Esophagus squamous epithelium (tissue), 5 donors: Measurements from ENCODE around the gene NEK9. TPM values are rescaled to one million over a fixed set of nuclear protein-coding genes. Genes with fewer than 3 reads are reported as not detected.

Experiments used
- DNase-seq: peaks from one replicate; lab custom pipeline; 2025; lab: John Stamatoyannopoulos, UW
- H3K27ac ChIP-seq, 4 donors: fragments of 200-600 bp; sonication (generic); one replicate each; pipeline ENCODE4 v1.5.1; 2016 to 2019; ENCODE audit warnings: mild to moderate bottlenecking in 1 of 4
- H3K27me3 ChIP-seq, 4 donors: fragments of 200-600 bp; sonication (generic); 1 replicate in 3 of 4; 2 replicates in 1 of 4; pipeline versions ENCODE4 v1.5.1 to v1.6.0; 2017 to 2021; ENCODE audit warnings: antibody characterized with exemption in 1 of 4
- H3K36me3 ChIP-seq, 3 donors: fragments of 200-600 bp; sonication (generic); one replicate each; pipeline ENCODE4 v1.5.1; 2016 to 2019
- H3K4me1 ChIP-seq, 3 donors: fragments of 200-600 bp; sonication (generic); one replicate each; pipeline ENCODE4 v1.5.1; 2017 to 2019
- H3K4me3 ChIP-seq, 4 donors: fragments of 200-600 bp; sonication (generic); 1 replicate in 3 of 4; 2 replicates in 1 of 4; pipeline ENCODE4 v1.5.1; 2016 to 2019; ENCODE audit warnings: mild to moderate bottlenecking in 2 of 4, moderate library complexity in 1 of 4
- H3K9me3 ChIP-seq, 3 donors: fragments of 200-600 bp; sonication (generic); one replicate each; pipeline ENCODE4 v1.5.1; 2016 to 2019
- POLR2A ChIP-seq, 4 donors: fragments of 450-650 bp; IDR thresholded peaks; one replicate each; pipeline ENCODE4 v1.6.1; 2017; ENCODE audit warnings: antibody characterized with exemption in 4 of 4, mild to moderate bottlenecking in 4 of 4, moderate library complexity in 3 of 4
- WGBS, 2 donors: methylation state at CpG; one replicate each; pipeline ENCODE4 v1.1.5; 2018; 5-methylcytosine and 5-hydroxymethylcytosine counted together
- intact Hi-C: fragments of 100-400 bp; cut with DNase I; formaldehyde crosslinking; loops from one replicate; pipeline ENCODE4 v1.15.0; 2022
- total RNA-seq, 4 donors: library from RNA; depleted of rRNA; stranded (reverse); fragments of >200 nt; gene quantifications; one replicate each; pipeline ENCODE4 v1.1.0, GENCODE V29; 2016
- TF ChIP-seq, protein P1 (sequence below), 6 experiments: fragments of 450-650 bp in 4 of 6; fragments of 200-600 bp in 2 of 6; sonication (generic) in 2 of 6; IDR thresholded peaks; one replicate each; pipeline ENCODE4 v1.5.1; 2016 to 2019; ENCODE audit warnings: antibody characterized with exemption in 6 of 6, mild to moderate bottlenecking in 4 of 6, moderate library complexity in 4 of 6
- donor health status: DM: yes; HTN: yes; CAD: no.

Gene NEK9
- total RNA-seq, 4 donors from 2014 or later = 16.6 to 37.2 (median 17.8) TPM

DNA sequence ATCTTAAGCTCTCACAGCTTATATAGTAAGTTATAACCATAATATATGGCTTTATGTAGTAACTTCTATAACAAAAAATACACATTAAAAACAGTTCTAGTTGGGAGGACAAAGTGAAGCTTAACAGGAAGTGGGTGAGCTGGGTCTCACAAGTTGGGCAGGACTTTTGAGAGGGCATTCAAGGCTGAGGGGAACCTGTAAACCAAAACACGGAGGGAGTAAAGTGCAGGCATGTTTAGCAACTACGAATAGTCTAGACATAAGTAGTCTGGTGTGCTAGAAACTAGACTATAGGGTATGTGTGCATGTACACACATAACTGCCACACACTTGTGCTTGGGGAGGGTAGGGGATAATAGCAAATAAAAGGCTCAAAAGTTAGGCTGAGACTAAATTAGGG lies 14.2 kb upstream of the NEK9 start:
- no peak for TF ChIP-seq POLR2A (IDR thresholded peaks at IDR 0.05)
- H3K27me3 ChIP-seq = no peaks in the 10 kb centered on the region
- H3K36me3 ChIP-seq = peaks cover 0 to 23% (median 0%) of the 10 kb centered on the region in 3 donors
- 62 to 70% methylated on average over 2 of the region's 2 CpGs for WGBS, 2 donors
- no peak overlapping the region for H3K4me3 ChIP-seq
- no peaks in the 10 kb centered on the region for H3K9me3 ChIP-seq
- intact Hi-C loops = no loop called here
- DNase-seq = no peak
- H3K4me1 ChIP-seq = peaks cover 0 to 67% (median 11%) of the 10 kb centered on the region in 3 donors
- no peak overlapping the region for H3K27ac ChIP-seq

DNA sequence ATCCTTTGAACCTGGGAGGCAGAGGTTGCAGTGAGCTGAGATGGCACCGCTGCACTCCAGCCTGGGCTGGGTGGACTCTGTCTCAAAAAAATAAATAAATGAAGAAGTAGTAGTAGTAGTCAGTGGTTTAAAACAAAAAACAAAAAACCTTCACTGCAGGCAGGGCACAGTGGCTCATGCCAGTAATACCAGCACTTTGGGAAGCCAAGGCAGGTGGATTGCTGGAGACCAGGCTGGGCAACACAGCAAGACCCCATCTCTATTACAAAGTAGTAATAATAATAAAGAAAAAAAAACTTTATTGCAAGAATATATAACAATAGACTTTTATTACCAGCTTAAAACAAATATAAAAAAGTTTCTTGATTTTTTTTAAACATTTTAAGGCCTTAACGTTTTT lies 13.8 kb upstream of the NEK9 start:
- DNase-seq = no peak
- Histone ChIP-seq H3K27me3 (no peaks in the 10 kb centered on the region), H3K9me3 (no peaks in the 10 kb centered on the region), H3K27ac (no peak overlapping the region), H3K36me3 (peaks cover 0 to 24% (median 0%) of the 10 kb centered on the region in 3 donors), H3K4me3 (no peak overlapping the region), H3K4me1 (peaks cover 0 to 64% (median 11%) of the 10 kb centered on the region in 3 donors)
- intact Hi-C loops = no loop called here
- WGBS, 2 donors = 86 to 94% methylated on average over 2 of the region's 2 CpGs
- no peak for TF ChIP-seq POLR2A (IDR thresholded peaks at IDR 0.05)
- TF ChIP-seq, protein P1, sequence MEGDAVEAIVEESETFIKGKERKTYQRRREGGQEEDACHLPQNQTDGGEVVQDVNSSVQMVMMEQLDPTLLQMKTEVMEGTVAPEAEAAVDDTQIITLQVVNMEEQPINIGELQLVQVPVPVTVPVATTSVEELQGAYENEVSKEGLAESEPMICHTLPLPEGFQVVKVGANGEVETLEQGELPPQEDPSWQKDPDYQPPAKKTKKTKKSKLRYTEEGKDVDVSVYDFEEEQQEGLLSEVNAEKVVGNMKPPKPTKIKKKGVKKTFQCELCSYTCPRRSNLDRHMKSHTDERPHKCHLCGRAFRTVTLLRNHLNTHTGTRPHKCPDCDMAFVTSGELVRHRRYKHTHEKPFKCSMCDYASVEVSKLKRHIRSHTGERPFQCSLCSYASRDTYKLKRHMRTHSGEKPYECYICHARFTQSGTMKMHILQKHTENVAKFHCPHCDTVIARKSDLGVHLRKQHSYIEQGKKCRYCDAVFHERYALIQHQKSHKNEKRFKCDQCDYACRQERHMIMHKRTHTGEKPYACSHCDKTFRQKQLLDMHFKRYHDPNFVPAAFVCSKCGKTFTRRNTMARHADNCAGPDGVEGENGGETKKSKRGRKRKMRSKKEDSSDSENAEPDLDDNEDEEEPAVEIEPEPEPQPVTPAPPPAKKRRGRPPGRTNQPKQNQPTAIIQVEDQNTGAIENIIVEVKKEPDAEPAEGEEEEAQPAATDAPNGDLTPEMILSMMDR (IDR thresholded peaks at IDR 0.05) = no peak

- intact Hi-C loops = no loop called here
- Histone ChIP-seq H3K27me3 (no peaks in the 10 kb centered on the region), H3K4me1 (peaks cover 0 to 59% (median 0%) of the 10 kb centered on the region in 3 donors), H3K36me3 (peaks cover 8 to 24% (median 10%) of the 10 kb centered on the region in 3 donors), H3K4me3 (no peak overlapping the region), H3K9me3 (no peaks in the 10 kb centered on the region), H3K27ac (peak overlapping the region in 2 of 4 donors; percentile 35 to 40)
- TF ChIP-seq, protein P1 (IDR thresholded peaks at IDR 0.05) = no peak
- TF ChIP-seq POLR2A (IDR thresholded peaks at IDR 0.05) = no peak
- 89 to 100% methylated on average over 1 to 2 of the region's 2 CpGs for WGBS, 2 donors
- DNase-seq = no peak
These were observed 12.3 kb upstream of the NEK9 start for GRCh38 chr14:75139185-75139584.

- Histone ChIP-seq H3K9me3 (no peaks in the 10 kb centered on the region), H3K4me1 (peaks cover 0 to 52% (median 0%) of the 10 kb centered on the region in 3 donors), H3K27me3 (no peaks in the 10 kb centered on the region), H3K36me3 (peaks cover 8 to 26% (median 10%) of the 10 kb centered on the region in 3 donors), H3K27ac (peak overlapping the region in 2 of 4 donors; percentile 35 to 40), H3K4me3 (no peak overlapping the region)
- 29 to 59% methylated on average over 1 of the region's 1 CpG for WGBS, 2 donors
- no peak for DNase-seq
- intact Hi-C loops = no loop called here
- TF ChIP-seq, protein P1 (IDR thresholded peaks at IDR 0.05) = no peak
- TF ChIP-seq POLR2A (IDR thresholded peaks at IDR 0.05) = no peak
These were observed 11.6 kb upstream of the NEK9 start for GRCh38 chr14:75138492-75138891.

DNA sequence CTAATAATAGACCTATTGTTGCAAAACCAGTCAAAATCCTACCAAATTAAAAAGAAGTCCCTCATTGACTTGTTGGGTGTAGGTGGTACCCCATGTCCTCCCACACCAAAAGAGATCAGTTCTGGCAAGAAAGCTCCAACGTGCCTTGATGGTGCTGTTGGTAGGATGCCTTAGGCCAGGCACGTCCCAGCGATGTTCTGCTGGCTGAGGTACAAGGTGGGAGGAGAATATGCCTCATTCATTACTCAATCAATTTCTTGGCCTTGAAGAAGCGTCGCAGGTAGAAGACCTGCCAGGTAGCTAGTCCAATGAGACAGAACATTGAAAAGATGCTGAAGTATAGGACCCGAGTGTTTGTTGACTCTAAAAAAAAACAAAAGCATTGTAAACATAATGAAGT lies 7.8 kb upstream of the NEK9 start:
- WGBS, 2 donors = 30 to 43% methylated on average over 6 of the region's 6 CpGs

More for the DNA sequence above, 7.8 kb upstream of the NEK9 start:
- peaks cover 0 to 37% (median 0%) of the 10 kb centered on the region in 3 donors for H3K4me1 ChIP-seq
- no peaks in the 10 kb centered on the region for H3K27me3 ChIP-seq
- H3K27ac ChIP-seq = peak overlapping the region in 2 of 4 donors; percentile 21 to 38
- peaks cover 8 to 50% (median 10%) of the 10 kb centered on the region in 3 donors for H3K36me3 ChIP-seq
- H3K4me3 ChIP-seq = no peak overlapping the region
- intact Hi-C loops = loop anchor here (5.0 kb wide), 1 partner anchor 163 kb away; no protein-coding TSS in a partner anchor
- no peak for DNase-seq
- H3K9me3 ChIP-seq = no peaks in the 10 kb centered on the region
- TF ChIP-seq, protein P1 (IDR thresholded peaks at IDR 0.05) = no peak
- no peak for TF ChIP-seq POLR2A (IDR thresholded peaks at IDR 0.05)
